ENCODE data around the gene RNF31. TPM values are rescaled to one million over a fixed set of nuclear protein-coding genes. Genes with fewer than 3 reads are reported as not detected.
A peak's percentile ranks its signal among the peaks of the same experiment; 100 is the strongest.

Gene RNF31
- total RNA-seq, result 100 to 1,000 TPM in 1 of 4 donors, 10 to 100 TPM in 3; 17.7 to 106 (median 57.9) TPM

GRCh38 chr14:24146978-24147760 is at the start of gene RNF31:
Gene RNF31 (plus strand): TSS chr14:24147498. CDS start chr14:24147699, 201 bp downstream.
- H3K27ac ChIP-seq, result peak within 1 kb of the TSS; percentile 90 to 92
- peak within 1 kb of the TSS; percentile 84 to 95 for H3K4me3 ChIP-seq
- H3K9me3 ChIP-seq, result no peaks in the 10 kb centered on the region
- intact Hi-C loops (cut with DNase I; ENCODE audit: low total_unique reads), result no loop called here
- H3K36me3 ChIP-seq, result no peaks in the 10 kb centered on the region
- peak; percentile 98 to 99 for DNase-seq
- peaks cover 4 to 6% of the 10 kb centered on the region in 2 donors for H3K4me1 ChIP-seq
- H3K27me3 ChIP-seq, result no peaks in the 10 kb centered on the region
- TF ChIP-seq CTCF (IDR thresholded peaks at IDR 0.05) (peak in 1 of 4 experiments; percentile 5), POLR2A (IDR thresholded peaks at IDR 0.05) (peak; percentile 11 to 49)

- intact Hi-C loops (cut with DNase I; ENCODE audit: low total_unique reads), result no loop called here
- no peaks in the 10 kb centered on the region for H3K27me3 ChIP-seq
- H3K27ac ChIP-seq, result no peak overlapping the region
- no peaks in the 10 kb centered on the region for H3K9me3 ChIP-seq
- peaks cover 0 to 8% of the 10 kb centered on the region in 2 donors for H3K4me1 ChIP-seq
- no peak for TF ChIP-seq CTCF (IDR thresholded peaks at IDR 0.05)
- TF ChIP-seq POLR2A (IDR thresholded peaks at IDR 0.05), result no peak
- DNase-seq, result no peak
- no peaks in the 10 kb centered on the region for H3K36me3 ChIP-seq
- H3K4me3 ChIP-seq, result no peak overlapping the region
These were observed 48.9 kb upstream of the RNF31 start for GRCh38 chr14:24098229-24098926.

- no peak for DNase-seq
- Histone ChIP-seq H3K9me3 (no peaks in the 10 kb centered on the region), H3K27me3 (no peaks in the 10 kb centered on the region), H3K4me3 (no peak overlapping the region), H3K4me1 (peaks cover 0 to 8% of the 10 kb centered on the region in 2 donors), H3K27ac (no peak overlapping the region), H3K36me3 (no peaks in the 10 kb centered on the region)
- TF ChIP-seq POLR2A (IDR thresholded peaks at IDR 0.05) (no peak), CTCF (IDR thresholded peaks at IDR 0.05) (no peak)
- intact Hi-C loops (cut with DNase I; ENCODE audit: low total_unique reads), result no loop called here
These were observed 48.1 kb upstream of the RNF31 start for GRCh38 chr14:24098927-24099813.

GRCh38 chr14:24100197-24100981 is 46.9 kb upstream of the RNF31 start:
- H3K27me3 ChIP-seq, result no peaks in the 10 kb centered on the region
- intact Hi-C loops (cut with DNase I; ENCODE audit: low total_unique reads), result no loop called here
- DNase-seq, result no peak
- no peaks in the 10 kb centered on the region for H3K36me3 ChIP-seq
- no peaks in the 10 kb centered on the region for H3K9me3 ChIP-seq
- H3K27ac ChIP-seq, result no peak overlapping the region
- TF ChIP-seq POLR2A (IDR thresholded peaks at IDR 0.05) (no peak), CTCF (IDR thresholded peaks at IDR 0.05) (no peak)
- no peak overlapping the region for H3K4me3 ChIP-seq
- peaks cover 0 to 2% of the 10 kb centered on the region in 2 donors for H3K4me1 ChIP-seq
